GM19238 (cell line): ENCODE measurements around the gene CFAP61.
"Not testable (repeated sequence)": the region's sequence is repeated elsewhere in the genome, so short reads cannot be mapped to it uniquely, and the experiment has no call there.

Source experiments
- DNase-seq: peaks from one replicate; pipeline ENCODE4 v3.0.0; 2011; ENCODE audit warnings: low spot score; ENCODE audit not compliant: insufficient read length

CFAP61 gene, protein sequence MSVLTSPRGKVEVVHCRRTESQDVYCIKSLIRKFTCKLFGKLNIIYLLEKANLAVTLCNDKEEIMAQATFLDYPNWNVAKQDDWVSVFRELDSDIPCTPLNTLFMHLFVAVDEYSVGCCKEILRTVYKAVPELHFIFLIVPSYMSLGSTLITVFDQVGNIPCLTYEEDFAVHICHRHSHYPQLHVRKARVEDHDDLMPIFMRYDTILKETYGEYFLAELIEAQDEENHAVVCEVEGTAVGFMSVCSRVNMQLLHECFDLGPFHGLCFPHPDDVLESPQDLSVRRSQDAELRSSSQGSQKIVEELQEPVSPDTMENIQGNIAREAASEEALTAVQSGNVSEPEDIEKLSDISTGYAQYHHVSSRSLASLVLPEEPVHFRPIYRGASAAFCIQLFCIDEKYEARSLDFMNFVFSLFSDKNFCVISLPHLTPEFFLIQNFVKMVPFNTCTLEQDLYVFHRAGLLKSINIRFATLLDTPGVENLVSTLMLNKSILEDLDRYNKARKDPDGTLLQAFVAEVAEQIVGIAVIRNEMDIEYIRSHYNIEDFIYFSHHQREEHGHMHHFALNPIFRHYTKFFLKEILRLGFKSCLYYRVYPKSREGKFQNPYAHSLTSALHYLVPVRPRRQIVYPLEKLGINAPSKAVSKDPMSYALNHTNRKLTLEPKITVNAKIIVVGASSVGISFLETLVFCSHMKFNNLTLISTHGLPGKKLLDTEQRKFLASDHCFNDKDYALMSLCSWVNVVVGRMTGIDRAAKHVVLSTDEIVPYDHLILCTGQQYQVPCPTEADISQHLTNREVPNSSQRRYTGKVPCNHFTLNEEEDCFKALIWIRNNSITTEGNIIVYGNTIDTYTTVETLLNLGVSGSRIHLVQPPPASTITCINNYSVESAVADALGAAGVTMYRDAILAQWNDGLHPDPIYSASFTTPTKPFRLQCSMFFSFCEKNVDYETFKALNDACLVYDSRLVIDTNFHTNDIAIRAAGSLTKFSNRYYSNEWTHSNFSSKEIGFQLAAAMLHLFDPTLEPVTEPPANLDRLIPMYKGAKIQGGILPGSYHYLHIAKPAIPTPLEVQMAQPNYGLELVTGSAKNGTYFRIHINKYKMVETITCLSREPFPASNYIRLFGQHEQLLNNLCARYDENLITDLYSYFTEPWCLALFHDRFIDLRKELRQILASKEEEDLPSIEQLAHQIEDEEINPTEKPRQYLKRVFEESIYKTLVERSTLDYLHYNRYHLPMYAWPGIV

DNA sequence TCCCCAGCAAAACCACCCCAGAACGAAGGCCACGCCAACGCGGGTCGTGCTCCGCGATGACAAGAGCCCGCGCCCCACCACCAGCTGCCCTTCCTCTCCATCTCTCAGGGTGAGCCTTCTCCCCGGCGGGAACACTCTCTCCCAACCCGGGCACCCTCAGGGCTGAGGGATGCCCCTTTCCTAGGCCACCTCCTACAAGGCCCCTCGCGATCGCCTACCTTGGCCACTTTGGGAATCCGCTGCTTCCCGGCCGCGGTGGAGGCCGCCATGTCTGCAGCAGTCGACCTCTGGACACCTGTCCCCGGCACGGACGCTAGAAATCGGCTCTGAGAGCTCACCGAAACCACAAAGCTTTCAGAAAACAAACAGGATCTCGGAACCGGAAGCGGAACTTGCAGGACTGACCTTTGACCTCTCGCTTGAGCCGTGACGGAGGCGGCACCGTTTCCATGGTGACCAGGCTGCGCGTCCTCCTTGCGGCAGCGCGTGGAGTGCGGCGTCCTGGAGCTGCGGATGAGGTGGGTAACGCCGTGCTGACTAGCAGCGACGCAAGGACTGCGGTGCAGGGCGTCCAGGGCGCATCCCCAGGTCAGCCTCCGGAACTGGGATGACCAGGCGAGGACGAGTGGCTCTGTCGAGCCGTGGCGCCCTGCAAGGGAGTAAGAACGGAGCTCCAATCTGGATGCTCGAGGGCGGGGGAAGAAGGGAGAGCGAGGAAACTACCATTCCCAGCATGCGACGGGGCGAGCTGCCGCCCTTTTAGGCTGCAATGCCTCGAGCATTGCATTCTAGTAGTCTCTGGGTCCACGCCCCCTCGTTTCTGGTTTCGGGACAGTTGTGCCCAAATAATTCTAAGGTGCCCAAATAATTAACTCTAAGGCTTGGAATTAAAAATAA lies at the start of gene CFAP61, which contains the start of gene CRNKL1:
Gene CFAP61, plus strand, starts transcription at position 459 of the 897 bp plus-strand sequence. CDS start 4,122 bp downstream, outside the sequence.
Gene CRNKL1, minus strand, starts transcription at position 393 of the 897 bp plus-strand sequence. Its CDS starts 124 bp downstream, at position 269.
- DNase-seq, result peak; percentile 82

DNA sequence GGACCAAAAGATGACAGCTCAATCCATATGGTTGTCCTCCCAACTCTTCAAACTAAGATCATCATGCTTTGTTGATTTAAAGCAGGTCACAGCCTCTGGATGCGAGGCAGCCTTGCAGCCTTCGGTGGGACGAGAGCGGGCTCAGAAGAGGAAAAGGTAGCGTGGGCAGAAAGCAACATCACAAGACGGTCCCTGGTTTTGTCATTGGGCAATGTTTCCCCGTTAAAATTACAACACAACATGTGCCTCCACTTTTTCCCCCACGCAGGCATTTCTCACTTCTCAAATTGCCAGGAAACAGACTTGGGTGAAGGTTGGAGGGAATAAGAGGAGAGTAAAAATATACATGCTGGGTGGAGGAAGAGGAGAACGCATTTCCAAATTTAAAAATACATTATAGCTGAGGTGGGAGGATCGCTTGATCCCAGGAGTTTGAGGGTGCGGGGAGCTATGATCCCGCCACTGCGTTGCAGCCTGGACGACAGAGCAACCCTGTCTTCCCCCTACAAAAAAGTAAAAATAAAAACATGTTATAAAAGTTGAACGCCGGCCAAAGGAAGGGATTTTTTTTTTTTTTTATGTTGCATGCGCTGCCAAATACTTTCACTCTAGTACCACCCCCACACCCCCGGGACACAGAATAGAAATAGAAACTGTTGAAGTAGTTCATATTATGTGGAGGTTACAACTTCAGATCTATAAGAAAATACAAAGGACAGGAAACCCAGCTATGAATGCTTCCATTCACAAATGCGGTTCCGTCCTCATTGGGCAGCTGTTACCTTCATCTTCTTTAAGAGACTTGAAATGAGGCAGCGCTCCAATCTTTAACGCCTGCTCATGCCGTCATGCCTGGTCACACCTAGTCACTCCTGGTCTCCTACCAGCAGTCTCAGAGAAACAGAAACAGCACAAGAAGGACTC lies 49.0 kb upstream of the CFAP61 start:
- DNase-seq, result peak; percentile 8

DNA sequence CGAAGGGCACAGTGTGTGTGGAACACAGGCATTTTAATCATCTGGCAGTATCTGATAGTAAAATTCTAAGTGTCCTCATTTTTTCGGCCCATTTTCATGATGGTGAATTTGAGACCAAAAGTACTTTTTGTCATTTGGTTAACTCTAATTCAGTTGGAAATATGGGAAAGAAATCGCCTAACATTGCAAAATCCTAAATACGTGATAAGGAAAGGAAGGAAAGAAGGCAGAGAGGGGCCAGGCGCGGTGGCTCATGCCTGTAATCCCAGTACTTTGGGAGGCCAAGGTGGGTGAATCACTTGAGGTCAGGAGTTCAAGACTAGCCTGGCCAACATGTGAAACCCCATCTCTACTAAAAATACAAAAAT lies 48.4 kb upstream of the CFAP61 start:
- DNase-seq, result not testable (repeated sequence)

DNA sequence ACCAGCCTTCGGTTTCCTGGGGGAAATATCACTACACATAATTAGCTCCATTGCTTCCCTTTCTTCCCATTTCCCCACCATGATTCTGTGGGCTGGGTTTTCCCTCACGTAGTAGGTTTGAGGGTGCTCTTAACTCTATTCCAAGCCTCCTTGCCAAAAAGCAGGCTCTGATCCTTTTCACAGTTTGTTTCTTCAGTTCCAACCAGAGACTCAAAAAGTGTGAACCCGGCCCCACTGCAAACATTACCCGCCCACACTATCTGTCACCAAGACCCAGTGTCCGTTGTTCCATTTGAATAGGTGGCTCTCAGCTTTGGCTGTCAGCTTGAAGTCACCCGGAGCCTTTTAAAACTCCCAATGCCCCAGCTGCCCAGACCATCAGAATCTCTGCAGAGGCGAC lies 47.0 kb upstream of the CFAP61 start:
- DNase-seq, result no peak

DNA sequence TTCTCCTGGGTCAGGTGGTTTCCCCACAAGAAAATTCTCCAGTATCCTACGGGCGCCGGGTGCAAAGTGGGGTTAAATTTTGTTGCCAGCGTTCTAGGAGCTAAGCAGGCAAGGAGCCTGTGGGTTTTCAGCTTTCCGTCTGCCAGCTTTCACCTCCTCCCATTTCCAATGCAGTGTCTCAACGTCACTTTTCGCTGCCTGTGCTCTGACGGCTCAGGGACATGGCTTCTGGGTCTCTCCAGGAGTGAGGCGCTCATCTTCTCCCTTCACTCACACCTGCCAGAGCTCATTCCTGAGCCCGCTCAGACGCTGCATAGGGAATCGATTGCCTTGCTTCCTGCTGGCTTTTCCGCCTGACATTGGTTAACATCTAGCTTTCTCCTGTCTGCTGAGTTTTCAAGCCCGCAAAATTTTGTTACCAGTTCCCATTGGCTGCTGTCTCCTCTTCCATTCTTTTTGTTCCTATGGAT lies 42.5 kb upstream of the CFAP61 start:
- no peak for DNase-seq

DNA sequence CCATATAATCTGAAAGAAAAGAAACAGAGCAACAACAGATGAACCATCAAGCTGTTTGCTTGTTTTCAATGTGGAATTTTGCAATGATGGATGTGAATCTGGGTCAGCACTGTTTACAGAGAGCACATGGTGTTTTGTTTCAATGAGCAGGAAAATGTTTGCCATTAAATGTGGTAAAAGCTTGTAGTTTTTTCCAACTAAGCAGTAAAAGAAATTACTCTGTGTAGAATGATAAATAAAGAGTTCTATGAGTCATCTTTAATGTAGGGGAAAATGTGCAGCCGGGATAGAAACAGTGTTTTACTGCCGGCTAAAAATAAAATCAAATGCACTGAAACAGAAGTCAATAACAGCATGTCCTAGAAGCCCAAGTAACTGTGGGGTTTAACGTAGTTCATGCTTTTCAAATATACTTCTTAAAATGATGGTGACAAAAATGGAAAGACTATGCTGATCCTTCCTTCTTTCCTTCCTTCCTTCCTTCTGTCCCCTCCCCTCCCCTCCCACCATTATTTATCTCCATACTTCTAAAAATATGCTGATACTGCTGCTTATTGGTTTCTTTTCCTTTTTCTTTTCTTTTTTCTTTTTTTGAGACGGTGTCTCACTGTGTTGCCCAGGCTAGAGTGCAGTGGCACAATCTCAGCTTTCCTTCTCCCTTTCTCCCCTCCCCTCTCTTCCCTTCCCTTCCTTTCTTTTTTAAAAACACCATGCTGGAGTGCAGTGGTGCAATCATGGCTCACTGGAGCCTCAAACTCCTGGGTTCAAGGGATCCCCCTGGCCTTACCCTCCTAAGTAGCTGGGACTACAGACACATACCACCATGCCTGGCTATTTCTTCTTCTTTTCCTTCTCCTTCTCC lies 41.5 kb upstream of the CFAP61 start:
- DNase-seq, result no peak

DNA sequence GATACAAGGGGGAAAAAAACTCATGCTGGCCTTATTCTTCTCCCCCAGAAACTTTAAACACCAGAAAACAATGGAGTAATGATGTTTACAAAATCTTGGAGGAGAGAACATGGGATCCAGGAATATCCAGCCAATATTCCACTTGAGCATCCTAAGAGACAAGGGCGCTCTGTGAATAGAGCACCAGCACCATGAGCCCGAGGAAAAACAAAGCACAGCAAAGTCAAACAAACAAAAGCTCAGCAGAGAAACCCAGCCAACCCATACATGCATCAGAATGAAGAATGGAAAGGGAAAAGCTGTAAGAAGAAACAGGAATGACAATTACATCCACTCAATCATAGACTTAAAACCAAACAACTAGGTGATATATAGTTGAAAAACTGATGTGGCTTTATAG lies 39.8 kb upstream of the CFAP61 start:
- no peak for DNase-seq

DNA sequence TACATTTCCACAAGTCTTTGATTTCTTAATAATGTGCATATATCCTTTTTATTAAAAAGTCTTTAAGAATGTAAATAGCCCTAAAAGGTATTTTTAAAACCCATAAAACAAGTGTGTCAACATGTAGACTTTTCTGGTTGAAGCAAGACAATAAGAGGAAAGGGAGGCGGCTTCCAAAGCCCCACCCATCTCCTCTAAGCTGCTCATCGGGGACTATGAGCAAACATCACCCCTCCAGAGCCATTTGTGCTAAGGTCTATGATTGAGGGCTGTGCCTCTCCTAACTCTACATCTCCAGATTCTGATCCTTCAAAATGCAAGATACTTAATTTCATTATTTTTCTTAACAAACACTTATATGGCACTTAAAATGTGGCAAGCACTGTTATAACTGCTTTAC lies 37.7 kb upstream of the CFAP61 start:
- DNase-seq, result no peak

DNA sequence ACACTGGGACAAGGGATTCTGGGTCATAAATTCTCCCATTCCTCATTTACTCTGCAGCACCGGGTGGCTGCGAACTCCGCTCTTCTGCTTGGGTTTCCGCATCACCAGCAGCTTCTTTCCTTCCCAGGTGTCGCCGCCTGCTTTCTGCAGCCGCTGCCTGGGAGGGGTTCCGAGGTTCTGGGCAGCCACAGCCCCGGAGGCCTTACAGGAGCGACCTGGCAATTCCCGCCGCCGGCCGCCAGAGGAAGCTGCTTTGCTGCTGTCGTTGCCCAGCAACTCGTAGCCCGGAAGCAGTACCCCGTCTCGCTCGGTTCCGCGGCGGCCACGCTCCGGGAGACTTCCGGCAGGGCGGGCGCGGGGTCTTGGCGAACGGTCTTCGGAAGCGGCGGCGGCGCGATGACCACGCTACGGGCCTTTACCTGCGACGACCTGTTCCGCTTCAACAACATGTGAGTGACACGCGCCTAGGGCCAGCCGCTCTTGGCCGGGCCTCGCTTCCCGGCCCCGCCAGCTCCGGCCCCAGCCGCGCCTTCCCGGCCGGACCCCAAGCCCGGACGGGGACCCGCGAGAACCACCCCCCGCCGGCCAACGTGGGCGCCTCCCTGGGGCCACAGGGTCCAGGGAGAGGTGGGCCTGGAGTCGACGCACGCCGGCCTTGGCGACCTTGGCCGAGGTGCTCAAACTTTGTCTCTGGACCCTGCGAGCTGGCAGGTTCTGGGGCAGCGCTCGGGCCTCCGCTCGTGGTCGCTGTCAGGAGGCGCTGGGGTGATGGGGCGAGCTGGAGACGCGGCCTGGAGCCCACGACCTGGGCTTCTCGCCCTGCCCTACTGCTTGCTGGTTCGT lies 35.1 kb upstream of the CFAP61 start, which contains the start of gene NAA20:
Gene NAA20, plus strand, starts transcription at position 362 of the 843 bp plus-strand sequence. Its CDS starts 35 bp downstream, at position 397.
- DNase-seq, result peak; percentile 89

DNA sequence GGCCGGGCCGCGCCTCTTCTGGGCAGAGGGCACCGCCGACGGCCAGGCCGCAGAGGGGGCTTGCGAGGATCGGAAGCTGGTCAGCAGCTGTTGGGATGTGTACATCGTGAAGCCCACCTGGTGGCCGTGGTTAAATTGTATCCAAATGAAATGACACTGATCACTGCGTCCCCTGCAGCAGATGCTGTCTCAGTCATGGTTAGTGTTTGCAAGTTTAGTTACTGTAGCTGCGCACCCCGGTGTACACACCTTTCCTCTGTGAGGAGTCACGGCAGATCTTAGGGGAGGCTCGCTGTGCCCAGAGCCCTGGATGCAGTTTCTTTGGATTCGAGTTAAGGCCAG lies 34.5 kb upstream of the CFAP61 start:
- no peak for DNase-seq

DNA sequence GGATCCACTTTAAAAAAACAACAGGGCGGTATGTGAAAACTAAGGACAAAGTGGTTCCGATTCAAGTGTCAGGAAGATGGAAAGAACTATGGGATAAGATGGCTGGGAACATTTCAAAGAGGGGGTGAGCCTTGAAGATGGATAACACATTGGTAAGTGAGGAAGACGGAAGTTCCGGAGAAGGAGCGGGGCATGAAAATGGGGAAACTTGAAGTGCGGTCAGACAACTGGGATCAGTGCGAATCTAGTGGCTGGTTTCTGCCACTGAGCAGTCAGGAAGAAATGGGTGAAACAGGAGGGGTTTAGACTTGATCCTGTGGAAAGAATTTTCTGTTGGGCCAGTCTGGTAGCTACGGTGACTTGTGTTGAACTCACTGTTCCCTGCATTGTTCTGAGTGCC lies 34.0 kb upstream of the CFAP61 start:
- no peak for DNase-seq

DNA sequence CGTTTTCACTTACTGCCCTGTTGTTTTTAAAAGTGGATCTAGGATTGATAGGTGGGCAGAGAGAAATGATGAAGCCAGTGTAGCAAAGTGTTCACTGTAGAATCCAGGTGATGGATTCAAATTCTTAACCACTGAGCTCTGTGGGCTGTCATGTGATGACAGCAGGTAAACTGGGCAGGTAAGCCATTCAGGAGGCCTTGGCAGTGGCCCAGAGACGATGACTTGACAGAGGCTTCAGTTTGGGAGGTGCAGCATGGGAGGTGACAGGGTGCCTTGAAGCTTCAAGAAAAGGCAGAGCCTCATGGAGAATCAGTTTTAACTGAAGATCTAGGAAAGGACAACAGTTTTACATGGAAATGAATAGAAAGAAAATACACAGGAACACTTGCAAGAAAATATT lies 33.2 kb upstream of the CFAP61 start:
- DNase-seq, result no peak

DNA sequence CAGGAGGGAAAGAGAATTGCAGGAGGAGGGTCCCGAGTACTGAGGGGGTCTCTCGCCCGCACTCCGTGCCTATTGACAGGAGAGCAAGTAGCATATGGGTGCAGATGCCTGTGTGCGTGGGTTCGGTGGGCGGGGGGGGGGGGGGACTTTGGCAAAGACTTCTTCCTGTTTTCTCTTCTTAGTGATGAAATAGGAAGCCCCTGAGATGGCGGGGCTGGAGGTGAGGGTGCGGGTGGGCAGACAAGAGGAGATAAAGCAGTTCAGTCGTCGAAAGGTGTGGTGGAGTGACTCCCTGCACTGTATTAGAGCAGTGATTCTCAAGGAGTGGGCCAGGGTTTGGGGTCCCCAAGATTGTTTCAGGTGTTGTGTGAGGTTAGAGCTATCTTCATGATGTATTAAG lies 31.4 kb upstream of the CFAP61 start:
- DNase-seq, result no peak

DNA sequence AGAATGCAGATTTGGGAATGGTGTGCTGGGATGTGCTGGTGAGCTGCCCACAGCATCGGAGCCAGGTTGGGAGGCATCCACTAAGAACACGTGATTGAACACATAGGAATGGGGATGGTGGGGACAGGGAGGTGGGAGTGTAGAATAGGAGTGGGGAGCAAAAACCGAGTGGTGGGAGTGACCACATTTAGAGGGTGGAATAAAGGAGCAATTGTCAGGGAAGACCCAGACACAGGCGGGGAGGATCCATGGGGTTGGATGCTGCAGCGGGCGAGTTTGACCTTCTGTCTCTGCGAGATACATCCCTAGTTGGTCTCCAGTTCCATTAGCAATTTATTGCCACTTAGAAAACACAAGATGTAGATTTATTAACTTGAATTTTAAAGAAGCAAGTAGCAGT lies 30.5 kb upstream of the CFAP61 start:
- no peak for DNase-seq

DNA sequence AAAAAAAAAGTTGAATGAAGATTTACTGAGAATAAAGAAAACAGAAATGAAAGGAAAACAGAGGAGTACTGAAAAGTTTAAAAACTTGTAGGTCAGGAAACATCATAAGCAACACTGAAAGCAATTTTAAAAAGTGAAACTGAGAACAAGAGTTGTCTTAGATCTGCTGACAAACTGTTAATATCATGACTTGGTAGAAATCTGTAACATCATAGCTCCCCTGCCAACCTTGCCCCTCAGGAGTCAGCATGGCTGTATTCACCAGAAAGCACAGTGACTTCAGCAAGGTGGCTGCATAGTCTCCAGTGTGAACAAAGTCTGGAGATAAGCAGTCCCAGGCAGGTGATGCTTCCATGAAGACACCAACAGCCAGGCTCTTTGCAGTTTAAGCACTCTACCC lies 29.8 kb upstream of the CFAP61 start:
- peak; percentile 6 for DNase-seq

DNA sequence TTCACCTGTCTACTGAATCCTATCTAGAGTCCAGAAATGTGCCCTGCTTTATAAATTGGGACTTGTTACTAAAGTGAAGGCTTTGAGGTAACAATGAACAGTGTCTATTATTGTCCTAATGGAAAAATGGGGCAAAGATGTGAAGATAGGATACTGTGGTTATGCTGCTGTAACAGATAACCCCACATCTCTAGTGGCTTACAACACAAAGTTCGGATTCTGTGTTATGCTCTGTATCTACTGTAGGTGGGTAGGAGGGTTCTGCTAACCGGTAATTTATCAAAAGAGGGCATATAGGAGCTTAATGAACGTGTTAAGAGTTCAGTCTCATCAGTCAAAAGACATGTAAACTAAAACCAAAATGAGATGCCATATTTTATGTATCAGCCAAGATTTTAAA lies 28.9 kb upstream of the CFAP61 start:
- DNase-seq, result no peak

DNA sequence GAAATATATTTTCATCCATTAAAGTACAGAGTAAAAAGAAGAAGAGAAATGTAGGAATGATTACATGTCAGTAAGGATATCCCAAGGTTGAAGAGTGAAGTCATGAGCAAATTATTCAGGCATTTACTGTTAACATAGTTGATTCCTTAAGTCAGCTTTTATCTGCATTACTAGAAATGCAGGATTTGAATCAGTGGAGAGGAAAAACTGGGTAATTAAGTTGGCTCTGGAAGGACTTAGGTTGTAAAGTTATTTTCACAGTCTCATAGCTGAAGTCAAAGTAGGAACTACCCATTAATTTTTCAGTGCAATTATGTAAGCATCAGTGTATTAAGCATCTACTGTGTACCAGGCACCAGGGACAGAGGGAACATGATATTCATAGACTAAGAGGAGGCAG lies 27.4 kb upstream of the CFAP61 start:
- no peak for DNase-seq

DNA sequence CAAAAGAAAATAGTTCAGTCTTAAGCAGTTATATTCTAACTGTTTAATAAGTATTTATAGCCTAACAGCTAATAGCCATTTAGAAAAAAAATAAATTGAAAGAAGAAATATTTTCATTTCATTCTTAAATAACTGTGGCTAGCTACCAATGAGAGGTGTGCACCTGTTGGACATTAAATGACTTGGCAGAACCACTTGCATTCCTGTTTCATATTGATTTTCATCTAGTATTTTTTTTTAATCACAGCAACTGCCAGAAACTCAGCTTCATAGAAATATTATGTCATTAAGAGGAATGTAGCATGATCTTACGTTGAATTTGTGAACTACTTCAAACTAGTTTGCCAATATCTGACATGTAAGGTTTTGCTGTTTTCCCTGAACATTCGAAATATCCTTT lies 25.0 kb upstream of the CFAP61 start:
- no peak for DNase-seq
